Stimulated activated CD4-positive, alpha-beta T cell treated with anti-CD3 and anti-CD28 coated beads, Interleukin-4, amount 100 ng/mL, for 1 hour (primary cell): ENCODE measurements around the gene PPP3R2.
"Not testable (repeated sequence)": the region's sequence is repeated elsewhere in the genome, so short reads cannot be mapped to it uniquely, and the experiment has no call there.

Source experiments
- DNase-seq: peaks from one replicate; pipeline ENCODE4 v3.0.0-alpha.2; 2020

PPP3R2 gene, protein sequence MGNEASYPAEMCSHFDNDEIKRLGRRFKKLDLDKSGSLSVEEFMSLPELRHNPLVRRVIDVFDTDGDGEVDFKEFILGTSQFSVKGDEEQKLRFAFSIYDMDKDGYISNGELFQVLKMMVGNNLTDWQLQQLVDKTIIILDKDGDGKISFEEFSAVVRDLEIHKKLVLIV

DNA sequence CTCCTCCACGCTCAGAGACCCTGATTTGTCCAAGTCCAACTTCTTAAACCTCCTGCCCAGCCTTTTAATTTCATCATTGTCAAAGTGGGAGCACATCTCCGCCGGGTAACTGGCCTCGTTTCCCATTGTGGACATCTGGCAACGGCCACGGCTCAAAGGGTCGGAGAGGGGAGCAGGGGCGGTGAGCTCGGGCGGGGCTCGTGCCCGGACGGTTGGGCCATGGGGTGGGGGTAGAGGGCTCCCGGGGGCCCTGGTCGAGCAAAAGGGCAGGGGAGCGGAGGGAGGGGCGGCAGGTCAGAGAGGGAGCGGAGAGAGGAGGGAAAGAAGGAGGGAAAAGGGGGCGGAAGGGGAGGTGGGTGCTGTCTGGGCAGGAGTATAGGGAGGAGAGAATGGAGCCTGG lies at the start of gene PPP3R2:
TSS of gene PPP3R2 (minus strand) at position 174 of the 400 bp plus-strand sequence. CDS start at position 126, 48 bp downstream.
- no peak for DNase-seq

DNA sequence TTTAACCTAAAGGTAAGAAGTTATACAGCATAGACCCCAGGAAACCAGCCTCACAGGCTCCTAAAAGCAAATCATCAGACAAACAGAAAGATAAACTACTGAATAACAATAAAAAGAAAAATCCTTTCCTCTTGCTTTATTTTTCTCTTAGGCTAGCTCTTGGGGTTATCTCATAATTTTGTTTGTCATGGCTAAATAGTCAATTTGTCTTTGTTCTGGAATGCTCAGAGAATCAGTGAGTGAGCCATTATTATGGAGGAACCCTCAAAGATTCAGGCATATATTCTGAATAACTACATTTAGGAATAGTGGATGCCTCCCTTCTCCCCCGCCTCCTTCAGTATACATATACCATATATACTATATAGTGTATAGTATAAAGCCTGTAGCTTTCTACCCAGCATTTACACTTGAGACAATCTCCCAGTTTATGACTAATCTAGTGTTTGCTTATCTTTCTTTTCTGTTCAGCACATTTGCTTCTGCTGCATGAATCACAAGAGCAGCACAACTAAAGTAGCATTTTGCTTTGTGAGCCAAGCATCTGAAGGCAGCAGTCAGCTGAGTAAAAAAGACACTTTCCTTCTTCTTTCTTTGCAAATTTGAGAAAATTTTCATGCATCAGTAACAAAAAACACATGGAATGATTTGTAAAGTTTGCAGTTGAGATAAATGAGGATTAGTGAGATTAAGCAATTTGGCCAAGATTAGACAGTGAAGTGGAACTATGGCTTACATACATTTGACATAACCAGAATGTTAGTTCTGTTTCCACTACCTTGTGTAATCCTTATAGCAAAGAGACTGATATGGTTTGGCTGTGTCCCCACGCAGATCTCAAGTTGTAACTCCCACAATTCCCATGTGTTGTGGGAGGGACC lies 45.3 kb upstream of the PPP3R2 start:
- no peak for DNase-seq

DNA sequence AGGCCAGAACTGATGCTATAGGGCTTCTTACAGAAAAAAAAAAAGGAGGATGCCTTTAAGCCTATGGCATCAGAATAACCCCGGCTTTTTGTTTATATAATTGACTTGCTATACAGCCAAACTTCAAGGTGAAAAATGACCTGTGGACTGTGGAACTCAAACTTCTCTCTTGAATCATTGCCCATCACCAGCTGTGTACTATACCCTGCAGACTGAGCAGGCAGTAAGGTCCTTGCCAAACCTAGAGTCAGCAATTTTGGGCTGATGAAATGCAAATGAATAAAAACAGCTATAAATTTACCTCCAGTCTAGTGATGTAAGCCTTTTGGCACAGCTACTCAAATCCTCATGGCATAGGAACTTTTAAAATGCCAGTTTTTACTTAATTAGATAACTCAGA lies 44.5 kb upstream of the PPP3R2 start:
- no peak for DNase-seq

DNA sequence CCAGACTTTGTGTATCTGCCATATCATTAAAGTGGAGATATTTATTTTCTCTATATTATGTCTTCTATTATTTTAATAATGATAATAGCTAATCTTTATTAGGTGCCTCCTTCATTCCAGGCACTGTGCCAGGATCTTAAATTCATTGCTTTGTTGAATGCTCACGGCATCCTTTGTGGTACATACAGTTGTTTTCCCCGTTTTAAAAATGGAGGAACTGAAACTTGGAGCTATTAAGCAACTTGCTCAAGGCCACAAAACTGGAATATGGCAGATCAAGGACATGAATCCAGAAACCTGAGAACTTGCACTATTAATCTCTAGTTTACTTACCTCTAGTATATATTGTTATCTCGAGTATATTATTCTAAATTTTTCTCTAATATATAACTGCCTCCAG lies 41.5 kb upstream of the PPP3R2 start:
- no peak for DNase-seq

DNA sequence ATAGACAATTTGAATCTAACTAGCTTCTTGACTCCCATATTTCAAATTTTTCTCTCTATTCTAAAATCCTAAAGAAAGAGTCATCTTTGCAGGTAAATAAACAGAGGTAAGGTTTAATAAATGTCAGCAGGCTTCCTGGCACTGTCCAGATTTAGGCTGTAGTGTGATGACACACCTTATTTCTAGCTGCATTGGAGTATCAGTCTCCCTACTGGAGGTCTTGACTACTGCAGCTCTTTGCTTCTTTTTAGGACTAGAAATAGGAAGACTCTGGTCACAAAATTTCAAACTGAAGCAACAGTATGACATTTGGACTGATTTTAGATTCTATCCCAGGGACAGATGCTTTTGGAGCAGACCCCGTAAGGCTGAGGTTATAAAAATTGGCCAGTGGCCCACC lies 40.7 kb upstream of the PPP3R2 start:
- DNase-seq = no peak

DNA sequence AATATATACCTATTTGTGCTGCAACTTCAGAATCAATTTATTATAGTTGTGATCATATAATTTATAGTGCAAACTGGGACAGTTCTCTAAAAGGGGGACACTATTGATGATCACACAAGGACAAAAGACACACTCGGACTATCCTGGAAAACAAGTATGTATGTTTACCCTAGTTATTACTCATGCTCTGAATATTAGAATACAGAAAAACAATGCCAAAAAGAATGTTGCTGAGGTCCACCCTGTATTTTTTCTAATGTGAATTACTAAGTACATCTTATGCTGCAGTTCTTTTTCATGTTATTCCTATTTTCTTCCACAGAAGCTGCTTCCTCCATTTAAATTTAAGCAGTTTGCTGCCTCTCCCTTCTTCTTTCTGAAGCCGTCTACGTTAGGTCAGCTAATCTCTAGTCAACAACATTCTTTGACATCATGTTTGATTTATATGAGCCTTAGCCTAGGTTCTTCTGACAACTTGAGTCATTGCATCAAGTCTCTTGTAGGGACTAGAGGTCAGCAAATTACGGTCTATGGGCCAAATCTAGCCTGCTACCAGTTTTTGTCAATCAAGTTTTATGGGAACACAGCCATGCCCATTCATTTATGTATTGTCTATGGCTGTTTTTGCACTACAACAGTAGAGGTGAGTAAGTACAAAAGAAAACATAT lies 40.1 kb upstream of the PPP3R2 start:
- DNase-seq = no peak

DNA sequence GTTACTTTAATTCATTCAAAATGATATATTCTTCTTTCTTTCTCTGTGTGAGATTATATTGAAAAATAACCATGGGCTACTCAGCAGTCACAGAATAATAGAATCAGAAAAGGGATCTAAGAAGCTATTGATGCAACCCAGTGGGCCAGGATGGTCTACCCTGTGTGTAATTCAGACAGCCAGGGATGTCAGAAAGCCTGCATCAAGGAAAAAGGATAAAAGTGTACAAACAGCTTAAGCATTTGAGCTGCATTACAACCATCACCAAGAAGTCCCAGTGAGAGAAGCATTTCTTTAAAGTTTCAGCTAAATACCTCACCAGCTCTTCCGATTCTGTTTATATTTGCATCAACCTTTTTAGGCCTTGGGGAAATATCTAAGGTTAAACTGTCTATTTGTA lies 37.8 kb upstream of the PPP3R2 start:
- DNase-seq = no peak

DNA sequence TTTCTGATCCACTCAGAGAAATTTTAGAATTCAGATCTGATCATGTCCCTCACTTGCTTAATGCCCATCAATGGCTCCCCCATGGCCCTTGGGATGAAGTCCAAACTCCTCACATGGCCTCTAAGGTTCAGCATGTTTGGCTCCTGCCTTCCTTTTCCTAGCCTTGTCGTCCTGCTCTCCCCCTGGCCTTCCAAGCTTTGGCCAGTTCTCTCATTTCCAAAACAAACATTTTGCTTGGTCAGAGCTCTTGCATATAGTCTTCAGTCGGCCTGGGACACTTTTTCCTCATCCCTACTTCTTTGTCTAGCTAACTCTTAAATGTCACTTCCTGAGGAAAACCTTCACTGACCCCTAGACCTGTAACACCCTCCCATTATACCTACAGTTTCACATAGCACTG lies 37.1 kb upstream of the PPP3R2 start:
- no peak for DNase-seq

DNA sequence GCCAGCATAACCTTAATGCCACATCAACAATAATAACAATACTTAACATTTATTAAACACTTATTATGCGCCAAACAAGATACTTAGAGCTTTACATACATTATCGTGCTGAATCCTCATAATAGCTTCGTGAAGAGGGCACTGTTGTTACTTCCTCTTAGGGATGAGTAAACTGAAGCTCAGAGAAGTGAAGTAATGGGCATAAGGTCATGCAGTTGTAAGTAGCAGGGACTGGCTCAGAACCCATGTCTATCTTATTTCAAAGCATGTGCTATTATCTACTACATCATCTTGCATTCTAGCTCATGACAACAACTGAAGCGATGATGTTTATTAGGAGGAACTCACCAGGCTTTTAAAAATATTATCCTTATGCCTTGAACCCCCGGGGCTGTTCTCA lies 34.9 kb upstream of the PPP3R2 start:
- no peak for DNase-seq

DNA sequence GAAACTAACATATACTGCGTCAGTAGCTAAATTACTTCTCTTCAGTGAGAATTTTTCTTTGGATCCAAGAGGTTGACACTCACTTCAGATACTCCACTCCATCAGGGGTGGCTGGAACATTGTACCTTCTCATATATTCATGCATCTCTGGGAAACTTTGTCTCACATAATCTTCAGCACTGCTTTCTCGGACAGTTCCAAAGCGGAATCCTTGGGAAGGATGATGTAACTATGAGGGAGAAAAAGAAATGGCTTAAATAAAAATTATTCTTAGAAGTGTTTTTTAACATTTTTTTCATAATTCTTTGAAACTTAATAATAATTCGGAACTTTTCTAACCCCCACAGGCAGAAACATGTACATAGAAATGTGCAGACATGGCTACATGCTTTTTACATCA lies 33.4 kb upstream of the PPP3R2 start:
- no peak for DNase-seq

DNA sequence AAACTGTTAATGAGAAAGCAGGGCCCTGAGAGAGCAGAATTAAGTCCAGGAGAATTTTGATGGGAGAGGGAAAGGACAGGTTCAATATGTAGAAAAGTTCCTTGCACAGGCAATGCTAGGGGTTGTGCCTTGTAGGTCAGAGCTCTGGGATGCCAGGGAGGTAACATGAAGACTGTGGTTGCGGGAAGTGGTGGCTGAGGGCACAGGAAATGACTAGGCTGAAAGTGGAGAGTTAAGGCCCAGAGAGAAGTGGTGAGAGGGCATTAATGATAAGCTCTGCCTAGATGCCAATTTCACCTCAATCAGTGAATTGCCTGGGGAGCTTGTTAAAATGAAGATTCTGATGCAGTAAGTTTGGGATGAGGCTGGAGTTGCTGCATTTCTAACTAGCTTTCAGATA lies 31.5 kb upstream of the PPP3R2 start:
- DNase-seq = no peak

DNA sequence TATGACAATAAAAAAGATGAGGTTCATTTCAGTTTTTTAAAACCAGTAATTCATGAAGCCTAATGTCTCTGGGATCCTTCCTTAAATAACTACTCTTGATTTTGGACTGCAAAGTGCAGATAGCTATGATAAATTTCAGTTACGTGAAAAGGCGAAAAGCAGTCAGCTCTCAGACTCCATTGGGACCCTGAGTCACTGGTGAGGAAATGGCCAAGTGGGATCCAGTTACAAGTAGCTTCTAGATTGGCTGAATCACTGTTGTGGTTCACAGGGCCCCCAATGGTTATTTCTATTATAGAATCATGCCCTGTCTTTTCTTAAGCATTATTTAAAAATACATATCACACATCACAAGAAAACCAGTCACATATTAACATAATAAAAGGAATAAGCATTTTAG lies 31.1 kb upstream of the PPP3R2 start:
- no peak for DNase-seq

DNA sequence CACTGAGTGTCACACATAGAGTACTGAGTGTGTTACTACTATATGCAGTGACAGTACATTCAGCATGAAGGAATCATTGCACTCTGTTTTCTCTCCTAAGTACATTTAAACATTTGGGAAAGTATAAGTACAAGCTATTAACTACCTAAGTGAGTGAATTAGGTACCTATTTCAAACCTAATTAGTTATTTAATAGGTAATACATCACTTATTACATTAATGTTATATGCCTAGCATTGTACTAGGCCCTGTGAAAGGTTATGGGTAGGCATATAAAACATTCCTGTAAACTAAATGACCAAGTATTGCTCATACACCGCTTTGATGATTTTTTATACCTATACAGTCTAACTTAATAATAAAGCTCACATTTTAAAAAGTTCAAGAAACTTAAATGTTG lies 25.7 kb upstream of the PPP3R2 start:
- no peak for DNase-seq

DNA sequence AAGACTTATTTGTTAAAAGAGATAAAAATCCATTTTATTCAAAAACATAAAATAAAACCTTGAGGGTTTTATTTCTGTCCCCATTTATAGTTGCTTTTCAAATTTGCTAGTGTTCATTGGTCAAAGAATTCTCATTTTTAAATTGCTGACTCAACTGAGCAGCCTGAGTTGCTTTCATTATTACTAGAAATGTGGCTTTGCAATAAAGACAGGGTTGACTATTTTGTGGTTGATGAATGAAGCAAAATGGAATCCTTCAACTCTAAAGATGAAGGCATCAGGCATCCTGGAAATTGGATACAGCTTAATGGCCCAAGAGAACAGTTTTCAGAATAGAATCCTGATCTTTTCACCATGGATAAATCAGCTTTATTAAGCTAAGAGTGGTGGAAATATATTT lies 23.9 kb upstream of the PPP3R2 start:
- no peak for DNase-seq

DNA sequence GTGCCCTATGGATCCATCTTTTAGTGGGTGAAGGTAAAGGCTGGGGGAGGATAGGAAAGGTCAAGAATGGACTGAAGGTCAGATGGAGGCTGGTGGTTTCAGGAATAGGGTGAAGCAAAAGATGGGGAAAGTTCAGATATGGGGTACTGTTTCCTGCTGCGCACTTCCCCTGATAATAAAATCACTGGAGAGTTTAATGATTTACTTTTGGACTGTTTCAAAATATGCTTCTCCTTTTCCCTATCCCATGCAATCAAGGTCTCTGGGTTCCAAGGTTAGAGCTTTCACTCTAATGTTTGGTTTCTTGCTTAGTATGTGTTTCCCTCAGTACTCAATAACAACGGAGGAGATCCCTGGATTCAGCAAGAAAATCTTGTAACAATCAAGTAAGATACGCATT lies 10.8 kb upstream of the PPP3R2 start:
- DNase-seq = no peak

DNA sequence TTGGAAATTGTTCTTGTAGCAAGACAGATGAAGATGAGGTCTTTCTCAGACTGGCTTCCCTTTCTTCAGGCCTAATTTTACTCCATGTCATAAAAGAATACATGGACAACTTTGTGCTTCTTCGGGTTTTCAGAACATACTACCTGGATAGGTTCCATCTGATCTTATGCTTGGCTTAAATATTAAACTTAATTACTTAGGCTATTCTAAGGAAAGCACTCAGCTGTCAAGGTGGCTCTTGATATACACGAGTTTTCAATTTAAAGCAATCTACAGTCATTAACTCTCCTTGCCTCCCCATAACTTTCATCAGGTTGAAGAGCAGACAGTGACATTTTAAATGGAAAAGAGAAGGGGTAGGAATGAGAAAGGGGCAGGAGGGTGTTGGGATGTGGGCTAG lies 9.5 kb upstream of the PPP3R2 start:
- DNase-seq = no peak

DNA sequence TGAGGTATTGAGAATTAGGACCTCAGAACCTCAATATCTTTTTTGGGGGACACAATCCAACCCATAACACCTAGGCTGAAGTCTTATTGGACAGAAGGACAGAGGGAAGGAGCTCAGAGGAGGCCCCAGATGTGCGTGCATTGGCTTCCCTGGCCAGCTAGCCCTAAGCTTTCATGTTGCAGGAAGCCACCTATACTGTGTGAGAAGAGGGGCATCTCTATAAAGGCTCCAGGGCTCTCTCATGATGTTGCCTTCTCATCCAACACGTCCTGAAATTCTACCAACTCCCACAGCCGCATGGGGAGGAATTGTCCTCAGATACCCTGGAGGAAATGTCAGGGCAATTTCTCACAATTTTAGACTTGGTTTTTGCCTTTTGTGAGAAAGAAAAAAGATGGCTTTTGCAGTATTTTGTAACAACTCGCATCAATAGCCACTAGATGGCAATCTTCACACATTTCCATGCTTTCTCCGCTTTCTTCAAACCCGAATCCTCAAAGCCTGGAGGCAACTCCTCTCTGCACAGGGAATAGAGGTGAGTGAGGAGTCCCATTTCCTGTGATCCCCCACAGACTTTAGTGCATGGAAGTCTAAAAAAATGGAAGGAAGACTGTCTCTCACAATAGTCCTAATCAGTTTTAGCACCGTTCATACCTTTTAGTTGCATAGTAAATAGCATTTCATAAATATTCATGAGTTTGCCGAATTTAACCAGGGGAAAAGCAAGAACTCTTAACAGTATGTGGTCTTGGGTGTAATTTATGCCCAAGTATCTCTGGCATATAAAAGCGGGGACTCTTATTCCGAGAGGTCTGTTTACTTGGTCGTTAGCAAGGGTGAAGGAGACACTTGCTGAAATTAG lies 7.4 kb upstream of the PPP3R2 start:
- no peak for DNase-seq

DNA sequence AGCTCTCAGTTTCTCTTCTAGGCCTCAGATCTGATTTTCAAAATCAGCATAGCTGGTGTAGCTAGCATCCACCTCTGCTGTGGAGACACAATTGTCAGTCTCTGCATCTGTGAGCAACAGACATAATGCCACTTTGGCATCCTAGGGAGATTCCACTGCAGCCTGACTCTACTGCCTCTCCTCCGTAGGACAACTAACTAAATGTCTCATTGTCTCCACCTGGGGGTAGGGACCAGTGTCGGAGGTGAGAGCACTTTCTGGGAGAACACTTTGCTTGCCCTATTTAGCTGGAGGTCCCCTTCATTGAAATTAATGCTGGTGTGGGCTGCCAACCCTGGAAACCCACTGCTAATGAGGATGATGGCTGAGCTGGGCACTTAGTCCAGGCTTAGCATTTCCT lies 1.4 kb downstream of the PPP3R2 start:
- DNase-seq = no peak

DNA sequence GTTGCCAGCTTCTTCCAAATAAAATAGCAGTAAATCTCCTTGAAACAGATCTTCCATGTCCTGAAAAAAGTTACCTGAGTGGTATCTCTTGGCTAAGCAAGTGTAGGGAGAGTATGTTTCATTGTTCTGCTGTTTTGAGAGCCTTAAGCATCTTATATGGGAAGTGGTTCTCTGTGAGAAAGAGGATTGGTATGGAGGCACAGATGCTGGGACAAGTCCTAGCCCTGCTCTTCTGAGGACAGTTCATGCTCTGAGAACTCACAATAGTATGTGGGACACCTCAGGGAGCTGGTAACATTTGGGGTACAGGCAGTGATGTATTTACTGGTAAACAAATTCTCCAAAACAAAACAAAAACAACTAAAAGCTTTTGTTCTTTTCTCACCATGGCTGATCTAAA lies 2.0 kb downstream of the PPP3R2 start:
- DNase-seq = no peak

DNA sequence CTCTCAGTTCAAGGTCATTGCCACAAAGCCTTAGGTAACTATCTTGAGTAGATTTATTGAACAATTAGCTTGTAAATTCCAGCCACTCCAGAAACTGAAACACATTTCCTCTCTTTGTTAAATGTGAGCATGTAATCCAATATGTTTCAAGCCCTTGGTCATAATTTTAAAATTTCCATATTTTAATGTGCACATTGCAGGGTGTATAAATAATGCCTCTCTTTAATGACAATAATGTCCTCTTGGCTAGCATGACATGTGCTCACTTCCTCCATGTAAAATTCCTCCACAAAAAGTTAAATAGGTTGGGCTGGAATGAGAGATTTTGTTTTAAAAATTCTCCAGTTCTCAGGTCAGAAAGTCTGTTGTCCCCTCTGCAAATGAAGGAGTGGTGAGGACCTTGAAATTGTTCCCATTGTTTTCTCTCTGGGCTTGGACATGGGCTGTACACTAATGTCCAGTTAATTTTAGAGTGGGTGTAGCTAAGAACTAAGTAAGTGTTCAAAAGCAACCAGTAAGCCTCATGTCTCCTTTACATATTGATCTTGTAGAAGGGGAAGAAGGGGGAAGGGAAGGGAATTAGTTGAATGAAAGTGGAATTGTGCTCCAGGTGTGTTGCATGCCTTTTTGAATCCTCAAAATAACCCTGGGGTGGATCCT lies 2.9 kb downstream of the PPP3R2 start:
- no peak for DNase-seq

DNA sequence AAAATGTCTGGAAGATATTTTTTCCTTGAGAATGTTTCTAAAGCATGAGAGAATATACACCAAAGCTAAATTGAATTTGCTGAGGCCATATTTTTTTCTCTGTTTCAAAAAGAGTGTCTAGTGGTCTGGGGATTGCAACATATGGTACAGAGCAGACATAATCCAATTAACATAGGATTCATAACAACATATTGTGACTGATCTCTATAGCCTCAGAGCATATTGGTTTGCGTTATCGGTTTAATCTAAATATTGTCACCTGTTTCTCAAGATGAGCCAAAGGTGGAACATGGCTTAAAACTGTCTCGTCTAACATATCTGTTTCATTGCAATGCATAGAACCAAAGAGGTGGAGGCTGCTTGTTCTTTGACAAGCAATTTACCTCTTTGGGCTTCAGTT lies 3.9 kb downstream of the PPP3R2 start:
- no peak for DNase-seq

DNA sequence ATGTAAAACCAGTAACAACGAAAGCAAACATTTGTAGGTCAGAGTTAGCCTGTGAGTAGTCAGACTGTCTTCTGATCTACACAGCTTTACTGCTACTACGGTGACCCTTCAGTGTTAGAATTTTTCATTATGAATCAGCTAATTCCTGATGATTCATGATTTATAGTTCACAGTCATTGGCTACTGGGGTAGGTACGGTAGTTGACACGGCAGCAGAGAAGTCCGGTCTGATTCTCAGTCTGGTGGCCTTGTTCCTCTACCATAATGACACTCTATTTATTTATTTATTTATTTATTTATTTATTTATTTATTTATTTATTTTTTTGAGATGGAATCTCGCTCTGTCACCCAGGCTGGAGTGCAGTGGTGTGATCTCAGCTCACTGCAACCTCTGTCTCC lies 4.7 kb downstream of the PPP3R2 start:
- DNase-seq = not testable (repeated sequence)
